ENCODE results near the gene PTPRG. TPM values are rescaled to one million over a fixed set of nuclear protein-coding genes. Genes with fewer than 3 reads are reported as not detected.

Gene PTPRG
- total and polyA plus RNA-seq, 10 of the 15 experiments (the other 5 are each of a cell fraction or from before 2014, with no cell fraction given) = 0.29 to 20.7 (median 1.4) TPM

DNA sequence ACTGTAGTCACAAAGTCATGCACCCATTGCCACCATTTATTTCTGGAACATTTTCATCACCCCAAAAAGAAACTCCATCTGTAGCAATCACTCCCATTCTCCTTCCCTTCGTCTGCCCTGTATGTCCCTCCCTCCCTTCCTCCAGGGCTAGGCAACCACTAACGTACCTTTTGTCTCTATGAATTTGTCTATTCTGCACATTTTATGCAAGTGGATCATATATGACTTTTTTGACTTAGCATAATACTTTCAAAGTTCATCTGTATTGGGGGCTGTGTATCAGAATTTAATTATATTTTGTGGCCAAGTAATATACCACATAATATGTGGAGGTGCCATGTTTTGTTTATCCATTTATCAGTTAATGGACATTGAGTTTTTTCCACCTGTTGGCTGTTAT, 610.4 kb downstream of the PTPRG start:
- ChIA-PET POLR2A (interaction anchor here (0.6 kb wide), 1 partner anchor 28 kb away, joined by 4 read pairs; no protein-coding TSS in a partner anchor), RAD21 (ENCODE audit: unreplicated experiment) (no interaction called here), CTCF (no interaction called here), SMC1A (ENCODE audit: uncharacterized antibody, unreplicated experiment) (interaction anchor here (1.0 kb wide), 1 partner anchor 16 kb away, joined by 3 read pairs; no protein-coding TSS in a partner anchor)
- no peaks in the 10 kb centered on the region for H3K79me2 ChIP-seq (ENCODE audit: control insufficient read depth, insufficient read depth, low read length)
- H3K4me1 ChIP-seq (ENCODE audit: control insufficient read depth, insufficient read depth, low read length) = no peaks in the 10 kb centered on the region
- no peaks in the 10 kb centered on the region; a peak in 1 of 4 replicates for H3K27me3 ChIP-seq (replicated peaks in 1 of 2; ENCODE audit: control insufficient read depth in 2 of 2, insufficient read depth in 2 of 2, low read length in 1 of 2)
- H3K9me3 ChIP-seq (replicated peaks; ENCODE audit: control insufficient read depth, insufficient read depth, low read length) = no peaks in the 10 kb centered on the region
- no peak overlapping the region for H3K27ac ChIP-seq (ENCODE audit: control insufficient read depth, insufficient read depth)
- in situ Hi-C loops (cut with MboI) = no loop called here
- no peak for FAIRE-seq
- WGBS (ENCODE audit: insufficient coverage, insufficient replicate concordance, low lambda C conversion rate, missing lambda C conversion rate) = 0% methylated on average over 2 of the region's 2 CpGs
- H3K4me3 ChIP-seq = no peak overlapping the region
- ATAC-seq = no peak
- intact Hi-C loops (cut with micrococcal nuclease; ENCODE audit: unreplicated experiment) = no loop called here
- no peak overlapping the region for H3K4me2 ChIP-seq (ENCODE audit: control insufficient read depth, insufficient read depth)
- DNase-seq (ENCODE audit: low read depth, low spot score) = no peak
- BruUV-seq (replicated peaks) = no TSS peak
- H4K20me1 ChIP-seq (ENCODE audit: control insufficient read depth, insufficient read depth) = no peaks in the 10 kb centered on the region
- H2AFZ ChIP-seq (ENCODE audit: control insufficient read depth, low read depth, low read length) = no peak overlapping the region
- no peaks in the 10 kb centered on the region for H3K36me3 ChIP-seq (ENCODE audit: control insufficient read depth in 2 of 2, insufficient read depth in 2 of 2, low read length in 1 of 2)
- no peak overlapping the region for H3K9ac ChIP-seq (ENCODE audit: control insufficient read depth, insufficient read depth, low read length)
- TF ChIP-seq ZSCAN29 (IDR thresholded peaks at IDR 0.05) (no peak), ZNF592 (IDR thresholded peaks at IDR 0.05) (no peak), YY1 (IDR thresholded peaks at IDR 0.05; ENCODE audit: low read depth, low read length) (no peak), POLR2A (IDR thresholded peaks at IDR 0.05; ENCODE audit: low read depth, low read length) (no peak), SIX5 (IDR thresholded peaks at IDR 0.05; ENCODE audit: low read depth, low read length, severe bottlenecking) (no peak), BRCA1 (IDR thresholded peaks at IDR 0.05; ENCODE audit: low read depth, low read length) (no peak), SMAD5 (IDR thresholded peaks at IDR 0.05; ENCODE audit: low read depth) (no peak), SRF (IDR thresholded peaks at IDR 0.05; ENCODE audit: low read depth in 2 of 2, low read length in 2 of 2) (no peak), IKZF2 (IDR thresholded peaks at IDR 0.05) (no peak), ESRRA (IDR thresholded peaks at IDR 0.05; ENCODE audit: low read length) (no peak), TBL1XR1 (IDR thresholded peaks at IDR 0.05; ENCODE audit: low read depth, low read length) (no peak)
- TF ChIP-seq, protein P1, sequence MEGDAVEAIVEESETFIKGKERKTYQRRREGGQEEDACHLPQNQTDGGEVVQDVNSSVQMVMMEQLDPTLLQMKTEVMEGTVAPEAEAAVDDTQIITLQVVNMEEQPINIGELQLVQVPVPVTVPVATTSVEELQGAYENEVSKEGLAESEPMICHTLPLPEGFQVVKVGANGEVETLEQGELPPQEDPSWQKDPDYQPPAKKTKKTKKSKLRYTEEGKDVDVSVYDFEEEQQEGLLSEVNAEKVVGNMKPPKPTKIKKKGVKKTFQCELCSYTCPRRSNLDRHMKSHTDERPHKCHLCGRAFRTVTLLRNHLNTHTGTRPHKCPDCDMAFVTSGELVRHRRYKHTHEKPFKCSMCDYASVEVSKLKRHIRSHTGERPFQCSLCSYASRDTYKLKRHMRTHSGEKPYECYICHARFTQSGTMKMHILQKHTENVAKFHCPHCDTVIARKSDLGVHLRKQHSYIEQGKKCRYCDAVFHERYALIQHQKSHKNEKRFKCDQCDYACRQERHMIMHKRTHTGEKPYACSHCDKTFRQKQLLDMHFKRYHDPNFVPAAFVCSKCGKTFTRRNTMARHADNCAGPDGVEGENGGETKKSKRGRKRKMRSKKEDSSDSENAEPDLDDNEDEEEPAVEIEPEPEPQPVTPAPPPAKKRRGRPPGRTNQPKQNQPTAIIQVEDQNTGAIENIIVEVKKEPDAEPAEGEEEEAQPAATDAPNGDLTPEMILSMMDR (IDR thresholded peaks at IDR 0.05 in 2 of 3, conservative IDR thresholded peaks at IDR 0.05 in 1 of 3; ENCODE audit: control insufficient read depth in 2 of 3, extremely low read depth in 1 of 3, insufficient read depth in 1 of 3, low read depth in 3 of 3, low read length in 3 of 3) = no peak
- TF ChIP-seq, protein P2, sequence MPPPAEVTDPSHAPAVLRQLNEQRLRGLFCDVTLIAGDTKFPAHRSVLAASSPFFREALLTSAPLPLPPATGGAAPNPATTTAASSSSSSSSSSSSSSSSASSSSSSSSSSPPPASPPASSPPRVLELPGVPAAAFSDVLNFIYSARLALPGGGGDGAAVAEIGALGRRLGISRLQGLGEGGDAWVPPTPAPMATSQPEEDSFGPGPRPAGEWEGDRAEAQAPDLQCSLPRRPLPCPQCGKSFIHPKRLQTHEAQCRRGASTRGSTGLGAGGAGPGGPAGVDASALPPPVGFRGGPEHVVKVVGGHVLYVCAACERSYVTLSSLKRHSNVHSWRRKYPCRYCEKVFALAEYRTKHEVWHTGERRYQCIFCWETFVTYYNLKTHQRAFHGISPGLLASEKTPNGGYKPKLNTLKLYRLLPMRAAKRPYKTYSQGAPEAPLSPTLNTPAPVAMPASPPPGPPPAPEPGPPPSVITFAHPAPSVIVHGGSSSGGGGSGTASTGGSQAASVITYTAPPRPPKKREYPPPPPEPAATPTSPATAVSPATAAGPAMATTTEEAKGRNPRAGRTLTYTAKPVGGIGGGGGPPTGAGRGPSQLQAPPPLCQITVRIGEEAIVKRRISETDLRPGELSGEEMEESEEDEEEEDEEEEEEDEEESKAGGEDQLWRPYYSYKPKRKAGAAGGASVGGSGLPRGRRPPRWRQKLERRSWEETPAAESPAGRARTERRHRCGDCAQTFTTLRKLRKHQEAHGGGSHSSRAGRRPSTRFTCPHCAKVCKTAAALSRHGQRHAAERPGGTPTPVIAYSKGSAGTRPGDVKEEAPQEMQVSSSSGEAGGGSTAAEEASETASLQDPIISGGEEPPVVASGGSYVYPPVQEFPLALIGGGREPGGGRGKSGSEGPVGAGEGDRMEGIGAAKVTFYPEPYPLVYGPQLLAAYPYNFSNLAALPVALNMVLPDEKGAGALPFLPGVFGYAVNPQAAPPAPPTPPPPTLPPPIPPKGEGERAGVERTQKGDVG (CRISPR knock-in tag; IDR thresholded peaks at IDR 0.05) = no peak
- TF ChIP-seq, protein P3, sequence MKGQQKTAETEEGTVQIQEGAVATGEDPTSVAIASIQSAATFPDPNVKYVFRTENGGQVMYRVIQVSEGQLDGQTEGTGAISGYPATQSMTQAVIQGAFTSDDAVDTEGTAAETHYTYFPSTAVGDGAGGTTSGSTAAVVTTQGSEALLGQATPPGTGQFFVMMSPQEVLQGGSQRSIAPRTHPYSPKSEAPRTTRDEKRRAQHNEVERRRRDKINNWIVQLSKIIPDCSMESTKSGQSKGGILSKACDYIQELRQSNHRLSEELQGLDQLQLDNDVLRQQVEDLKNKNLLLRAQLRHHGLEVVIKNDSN (IDR thresholded peaks at IDR 0.05; ENCODE audit: borderline replicate concordance, extremely low read length, insufficient read depth, low read depth, low read length) = no peak
